ENCODE data around the gene VAMP4. TPM values are rescaled to one million over a fixed set of nuclear protein-coding genes. Genes with fewer than 3 reads are reported as not detected.

VAMP4 gene
- total and polyA plus RNA-seq, 7 donors = 5.7 to 16.9 (median 13.0) TPM

DNA sequence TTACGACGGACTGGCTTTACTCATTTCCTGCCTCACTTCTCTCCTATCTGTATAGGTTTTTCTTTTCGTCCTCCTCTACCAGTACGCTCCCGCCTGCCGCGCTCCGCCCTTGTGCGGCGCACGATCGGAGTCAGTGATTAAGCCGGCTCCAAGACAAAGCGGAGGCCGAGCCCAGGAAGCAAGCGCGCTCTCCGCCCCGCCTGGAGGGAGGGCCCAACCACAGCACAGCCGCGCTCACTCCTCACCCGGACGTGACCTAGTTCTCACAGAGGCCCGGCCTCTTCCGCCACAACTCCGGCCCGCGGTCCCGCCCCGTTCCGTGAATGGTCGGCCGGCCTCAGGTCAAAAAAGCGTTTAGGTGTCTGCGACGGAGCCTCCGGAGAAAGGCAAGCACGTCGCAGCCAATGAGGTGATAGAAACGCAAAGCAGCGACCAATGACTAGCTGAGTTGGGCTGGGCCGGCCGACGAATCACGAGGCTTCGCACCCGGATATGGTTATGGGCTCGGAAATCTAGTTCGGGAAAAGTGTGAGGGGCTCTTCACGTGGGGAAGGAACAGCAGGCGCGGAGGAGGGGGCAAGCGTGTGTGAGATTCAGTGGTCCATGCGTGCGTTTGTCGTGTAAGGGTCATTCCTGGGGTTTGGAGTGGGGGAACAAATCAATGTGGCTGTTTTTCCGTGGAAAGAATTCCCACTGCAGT lies 39.5 kb upstream of the VAMP4 start, which contains the start of gene METTL13:
Gene METTL13 (plus strand): TSS at position 485 of the 700 bp plus-strand sequence. CDS start 308 bp downstream, outside the sequence.
- H3K4me1 ChIP-seq = peaks cover 0 to 43% (median 33%) of the 10 kb centered on the region in 4 donors
- TF ChIP-seq POLR2AphosphoS5 (IDR thresholded peaks at IDR 0.05) (peak; percentile 95 to 99 (median 96)), POLR2A (IDR thresholded peaks at IDR 0.05) (peak; percentile 94 to 95), EP300 (IDR thresholded peaks at IDR 0.05) (no peak)

GRCh38 chr1:171780583-171781175 lies 38.8 kb upstream of the VAMP4 start:
- intact Hi-C loops (cut with DNase I) = loop anchor here (1.0 to 5.0 kb wide), 5 partner anchors 38 to 662 kb away; partner anchors contain the start of genes DNM3, PIGC, PRRC2C and VAMP4
- peak overlapping the region; percentile 37 to 84 (median 68) for H3K4me3 ChIP-seq
- peaks cover 0 to 21% (median under 1%) of the 10 kb centered on the region in 4 donors for H3K36me3 ChIP-seq
- H3K27ac ChIP-seq = peak overlapping the region; percentile 84 to 90 (median 89)
- H3K27me3 ChIP-seq = no peaks in the 10 kb centered on the region
- TF ChIP-seq POLR2A (IDR thresholded peaks at IDR 0.05) (no peak), POLR2AphosphoS5 (IDR thresholded peaks at IDR 0.05) (no peak), CTCF (IDR thresholded peaks at IDR 0.05) (no peak), EP300 (IDR thresholded peaks at IDR 0.05) (peak in 1 of 4 donors; percentile 9)
- no peak for DNase-seq
- 44 to 45% methylated on average over 11 of the region's 11 CpGs for WGBS, 2 donors
- H3K9me3 ChIP-seq = no peaks in the 10 kb centered on the region
- H3K4me1 ChIP-seq = peaks cover 0 to 43% (median 33%) of the 10 kb centered on the region in 4 donors

More for the DNA sequence above, 39.5 kb upstream of the VAMP4 start, which contains the start of gene METTL13:
- Histone ChIP-seq H3K36me3 (peaks cover 6 to 28% (median 6%) of the 10 kb centered on the region in 4 donors), H3K4me3 (peak within 1 kb of the TSS; percentile 56 to 84 (median 74)), H3K9me3 (no peaks in the 10 kb centered on the region), H3K27ac (peak within 1 kb of the TSS; percentile 84 to 90 (median 89)), H3K27me3 (no peaks in the 10 kb centered on the region)
- 0 to 1% methylated on average over 57 of the region's 57 CpGs for whole genome bisulfite sequencing, 2 donors
- intact Hi-C loops (cut with DNase I) = loop anchor here (1.0 to 5.0 kb wide), 5 partner anchors 39 to 661 kb away; partner anchors contain the start of genes DNM3, PIGC, PRRC2C and VAMP4
- peak; percentile 99 for DNase-seq

DNA sequence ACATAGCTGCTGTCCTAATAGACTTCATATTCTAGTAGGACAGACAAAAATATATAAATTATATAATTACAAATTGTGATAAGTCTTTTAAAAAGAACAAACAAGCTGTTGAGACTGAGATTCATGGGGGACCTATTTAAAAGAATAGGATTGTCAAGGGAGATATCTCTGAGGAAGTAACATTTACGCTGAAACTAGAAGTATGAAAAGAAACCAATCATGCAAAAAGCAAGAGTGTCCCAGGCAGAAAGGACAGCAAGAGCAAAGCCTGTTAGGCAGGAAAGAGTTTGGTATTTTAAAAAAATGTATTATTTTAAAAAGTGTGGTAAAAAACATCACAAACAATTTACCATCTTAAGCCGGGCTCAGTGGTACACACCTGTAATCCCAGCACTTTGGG lies 30.4 kb upstream of the VAMP4 start:
- DNase-seq = no peak
- no peak overlapping the region for H3K27ac ChIP-seq
- WGBS, 2 donors = 85 to 93% methylated on average over 2 of the region's 2 CpGs
- H3K9me3 ChIP-seq = no peaks in the 10 kb centered on the region
- no peaks in the 10 kb centered on the region for H3K27me3 ChIP-seq
- intact Hi-C loops (cut with DNase I) = no loop called here
- no peaks in the 10 kb centered on the region for H3K4me1 ChIP-seq
- H3K36me3 ChIP-seq = no peaks in the 10 kb centered on the region
- TF ChIP-seq POLR2AphosphoS5 (IDR thresholded peaks at IDR 0.05) = no peak
- no peak for TF ChIP-seq EP300 (IDR thresholded peaks at IDR 0.05)
- TF ChIP-seq POLR2A (IDR thresholded peaks at IDR 0.05) = no peak
- no peak for TF ChIP-seq CTCF (IDR thresholded peaks at IDR 0.05)
- H3K4me3 ChIP-seq = no peak overlapping the region

DNA sequence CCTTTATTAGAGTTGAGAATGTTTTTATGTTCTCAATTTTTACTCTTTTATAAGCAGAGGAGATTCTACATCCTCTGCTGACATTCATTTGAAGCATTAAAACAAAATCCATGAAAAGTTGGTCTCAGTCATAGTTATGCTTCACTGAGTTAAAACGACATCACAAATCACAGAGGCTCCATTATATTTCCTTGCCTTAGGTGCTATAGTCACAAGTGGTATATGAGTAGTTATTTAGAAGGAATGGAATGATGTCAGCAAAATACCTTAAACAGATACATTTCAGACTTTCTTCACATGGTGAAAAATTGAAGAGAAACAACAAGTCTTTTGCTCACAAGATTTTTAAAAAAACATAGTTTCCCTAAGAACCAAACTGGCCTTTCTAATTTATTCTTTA lies 27.9 kb upstream of the VAMP4 start:
- no peak for DNase-seq
- Histone ChIP-seq H3K36me3 (no peaks in the 10 kb centered on the region), H3K4me1 (no peaks in the 10 kb centered on the region), H3K9me3 (no peaks in the 10 kb centered on the region), H3K27ac (no peak overlapping the region), H3K27me3 (no peaks in the 10 kb centered on the region), H3K4me3 (no peak overlapping the region)
- WGBS, 2 donors = 77 to 89% methylated on average over 1 of the region's 1 CpG
- no peak for TF ChIP-seq CTCF (IDR thresholded peaks at IDR 0.05)
- TF ChIP-seq EP300 (IDR thresholded peaks at IDR 0.05) = no peak
- no peak for TF ChIP-seq POLR2A (IDR thresholded peaks at IDR 0.05)
- TF ChIP-seq POLR2AphosphoS5 (IDR thresholded peaks at IDR 0.05) = no peak
- intact Hi-C loops (cut with DNase I) = no loop called here

DNA sequence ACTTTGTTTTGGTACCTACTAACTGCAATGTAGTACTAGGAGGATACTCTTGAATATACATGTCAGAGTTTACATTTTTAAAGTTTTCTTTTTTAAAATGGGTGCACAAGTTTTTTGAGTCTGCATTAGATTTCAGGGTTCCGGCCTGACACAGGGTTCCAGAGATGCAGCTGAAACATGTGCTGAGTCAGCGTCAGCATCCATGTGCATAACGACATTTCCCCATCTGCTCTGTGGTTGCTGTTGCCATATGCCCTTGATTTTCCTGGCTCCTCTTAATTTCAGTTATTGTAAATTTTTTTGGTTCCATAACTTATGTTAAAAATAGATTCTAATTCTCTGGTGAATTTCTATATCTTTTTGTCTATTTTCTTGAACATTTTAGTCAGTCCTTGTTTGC lies 27.3 kb upstream of the VAMP4 start:
- WGBS, 2 donors = 54 to 85% methylated on average over 3 of the region's 3 CpGs
- Histone ChIP-seq H3K36me3 (no peaks in the 10 kb centered on the region), H3K27ac (no peak overlapping the region), H3K9me3 (no peaks in the 10 kb centered on the region), H3K4me1 (no peaks in the 10 kb centered on the region), H3K4me3 (no peak overlapping the region), H3K27me3 (no peaks in the 10 kb centered on the region)
- intact Hi-C loops (cut with DNase I) = no loop called here
- DNase-seq = no peak
- TF ChIP-seq POLR2AphosphoS5 (IDR thresholded peaks at IDR 0.05) (no peak), EP300 (IDR thresholded peaks at IDR 0.05) (no peak), CTCF (IDR thresholded peaks at IDR 0.05) (no peak), POLR2A (IDR thresholded peaks at IDR 0.05) (no peak)
